GM23248 (cell line): ENCODE measurements around the gene TMEM26.

Source experiments
- EZH2 ChIP-seq: fragments of 200-600 bp; sonication (generic); IDR thresholded peaks from 2 replicates; pipeline ENCODE4 v1.6.1; 2018; ENCODE audit warnings: antibody characterized with exemption, mild to moderate bottlenecking; ENCODE audit not compliant: insufficient read depth, poor library complexity, severe bottlenecking
- EZH2phosphoT487 ChIP-seq: fragments of 200-600 bp; sonication (generic); IDR thresholded peaks from 2 replicates; pipeline ENCODE4 v1.6.1; 2018; ENCODE audit warnings: antibody characterized with exemption, moderate library complexity, mild to moderate bottlenecking, low read depth; ENCODE audit not compliant: insufficient read depth

DNA sequence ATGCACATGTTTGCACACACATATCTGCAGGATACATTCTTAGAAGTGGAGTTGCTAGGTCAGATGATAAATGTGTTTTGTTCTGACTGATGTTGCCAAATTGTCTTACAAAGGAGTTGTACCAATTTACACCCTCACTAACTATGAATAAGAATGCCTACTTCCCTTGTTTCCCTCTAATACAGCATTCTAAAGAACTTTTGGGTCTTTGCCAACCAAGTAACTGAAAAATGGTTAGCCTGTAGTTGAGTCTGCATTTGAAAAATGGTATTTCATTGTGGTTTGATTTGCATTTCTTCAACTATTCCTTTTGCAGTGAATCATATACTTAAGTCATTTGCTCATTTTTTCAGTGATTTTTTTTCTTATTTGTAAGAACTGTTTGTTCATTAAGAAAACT lies 48.4 kb downstream of the TMEM26 start:
- TF ChIP-seq EZH2phosphoT487 (no peak), EZH2 (no peak)
